ENCODE data around the gene SPACDR. TPM values are rescaled to one million over a fixed set of nuclear protein-coding genes. Genes with fewer than 3 reads are reported as not detected.

The SPACDR gene
- total RNA-seq, 6 experiments from 2014 or later, result not detected

DNA sequence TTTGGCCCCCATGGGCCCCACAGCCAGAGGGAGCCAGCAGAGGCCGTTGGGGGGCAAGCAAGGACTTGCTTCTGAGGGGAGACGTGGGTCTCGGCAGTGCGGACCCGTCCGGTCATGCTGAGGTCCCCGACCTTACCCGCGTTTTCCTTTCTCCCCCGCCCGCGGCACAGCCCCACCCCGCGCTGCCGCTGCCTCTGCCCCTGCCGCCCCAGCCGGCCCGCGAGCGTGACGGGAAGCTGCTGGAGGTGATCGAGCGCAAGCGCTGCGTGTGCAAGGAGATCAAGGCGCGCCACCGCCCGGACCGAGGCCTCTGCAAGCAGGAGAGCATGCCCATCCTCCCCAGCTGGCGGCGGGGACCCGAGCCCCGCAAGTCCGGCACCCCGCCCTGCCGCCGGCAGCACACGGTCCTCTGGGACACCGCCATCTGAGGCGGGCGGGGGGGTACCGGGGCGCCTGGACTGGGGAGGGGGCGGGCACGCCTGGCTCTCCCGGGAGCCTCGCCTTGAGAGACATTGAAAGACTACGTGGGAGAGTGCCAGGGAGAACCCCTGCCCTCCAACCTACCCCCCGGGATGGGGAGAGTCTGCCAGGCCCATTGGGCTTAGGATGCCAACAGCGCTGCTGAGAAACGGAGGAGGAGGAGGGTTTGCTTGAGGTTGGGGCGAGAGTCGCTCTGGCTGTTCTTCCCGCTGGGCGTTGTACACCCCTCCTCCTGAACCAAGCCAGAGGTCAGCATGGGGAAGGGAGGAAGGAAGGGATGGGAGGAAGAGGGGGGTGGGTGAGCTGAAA lies 29.6 kb upstream of the SPACDR start:
- DNase-seq (peak in 1 of 3 donors; percentile 67), ATAC-seq (peak; percentile 74 to 86 (median 80))
- Histone ChIP-seq H3K27me3 (no peaks in the 10 kb centered on the region), H3K4me3 (peak overlapping the region; percentile 32 to 39 (median 33)), H3K36me3 (no peaks in the 10 kb centered on the region), H3K9me3 (no peaks in the 10 kb centered on the region), H3K4me1 (peaks cover 0 to 9% (median 3%) of the 10 kb centered on the region in 4 donors), H3K27ac (peak overlapping the region in 1 of 3 donors; percentile 22)
- 36% methylated on average over 4 of the region's 56 CpGs for WGBS (ENCODE audit: insufficient coverage, low coverage, low lambda C conversion rate, missing lambda C conversion rate)
- TF ChIP-seq, protein P1, sequence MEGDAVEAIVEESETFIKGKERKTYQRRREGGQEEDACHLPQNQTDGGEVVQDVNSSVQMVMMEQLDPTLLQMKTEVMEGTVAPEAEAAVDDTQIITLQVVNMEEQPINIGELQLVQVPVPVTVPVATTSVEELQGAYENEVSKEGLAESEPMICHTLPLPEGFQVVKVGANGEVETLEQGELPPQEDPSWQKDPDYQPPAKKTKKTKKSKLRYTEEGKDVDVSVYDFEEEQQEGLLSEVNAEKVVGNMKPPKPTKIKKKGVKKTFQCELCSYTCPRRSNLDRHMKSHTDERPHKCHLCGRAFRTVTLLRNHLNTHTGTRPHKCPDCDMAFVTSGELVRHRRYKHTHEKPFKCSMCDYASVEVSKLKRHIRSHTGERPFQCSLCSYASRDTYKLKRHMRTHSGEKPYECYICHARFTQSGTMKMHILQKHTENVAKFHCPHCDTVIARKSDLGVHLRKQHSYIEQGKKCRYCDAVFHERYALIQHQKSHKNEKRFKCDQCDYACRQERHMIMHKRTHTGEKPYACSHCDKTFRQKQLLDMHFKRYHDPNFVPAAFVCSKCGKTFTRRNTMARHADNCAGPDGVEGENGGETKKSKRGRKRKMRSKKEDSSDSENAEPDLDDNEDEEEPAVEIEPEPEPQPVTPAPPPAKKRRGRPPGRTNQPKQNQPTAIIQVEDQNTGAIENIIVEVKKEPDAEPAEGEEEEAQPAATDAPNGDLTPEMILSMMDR (IDR thresholded peaks at IDR 0.05), result peak in 2 of 4 donors; percentile 11 to 19
- TF ChIP-seq POLR2A (IDR thresholded peaks at IDR 0.05), result no peak
- intact Hi-C loops (cut with DNase I), result no loop called here

DNA sequence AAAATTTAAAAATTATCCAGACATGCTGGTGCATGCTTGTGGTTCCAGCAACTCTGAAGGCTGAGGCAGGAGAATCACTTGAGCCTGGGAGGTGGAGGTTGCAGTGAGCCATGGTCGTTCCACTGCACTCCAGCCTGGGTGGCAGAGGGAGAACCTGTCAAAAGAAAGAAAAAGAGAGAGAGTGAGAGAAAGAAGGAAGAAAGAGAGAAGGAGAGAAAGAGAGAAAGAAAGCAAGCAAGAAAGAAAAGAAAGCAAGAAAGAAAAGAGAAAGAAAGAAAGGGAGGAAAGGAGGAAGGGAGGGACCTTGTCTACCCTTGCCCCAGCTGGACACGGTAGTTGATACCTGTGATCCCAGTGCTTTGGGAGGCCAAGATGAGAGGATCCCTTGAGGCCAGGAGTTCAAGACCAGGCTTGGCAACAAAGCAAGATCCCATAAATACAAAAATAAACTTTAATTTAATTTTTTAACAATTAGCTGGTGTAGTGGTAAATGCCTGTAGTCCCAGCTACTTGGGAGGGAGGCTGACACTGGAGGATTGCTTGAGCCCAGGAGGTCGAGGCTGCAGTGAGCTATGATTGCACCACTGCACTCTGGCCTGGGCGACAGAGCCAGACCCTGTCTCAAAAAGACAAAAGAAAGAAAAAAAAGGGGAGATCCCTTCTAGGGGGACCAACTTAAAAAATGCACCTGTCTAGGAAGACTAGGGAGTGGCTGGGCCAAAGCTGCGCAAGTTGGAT lies 28.8 kb upstream of the SPACDR start:
- no peaks in the 10 kb centered on the region for H3K27me3 ChIP-seq
- ATAC-seq, result no peak
- 81% methylated on average over 5 of the region's 5 CpGs for WGBS (ENCODE audit: insufficient coverage, low coverage, low lambda C conversion rate, missing lambda C conversion rate)

GRCh38 chr7:100491192-100491578 lies 27.1 kb upstream of the SPACDR start:
- H3K36me3 ChIP-seq, result no peaks in the 10 kb centered on the region
- no peak overlapping the region for H3K4me3 ChIP-seq
- intact Hi-C loops (cut with DNase I), result no loop called here
- WGBS (ENCODE audit: insufficient coverage, low coverage, low lambda C conversion rate, missing lambda C conversion rate), result 88% methylated on average over 3 of the region's 5 CpGs
- DNase-seq (no peak), ATAC-seq (no peak)
- H3K9me3 ChIP-seq, result no peaks in the 10 kb centered on the region
- TF ChIP-seq POLR2A (IDR thresholded peaks at IDR 0.05), result no peak
- H3K4me1 ChIP-seq, result peaks cover 0 to 9% (median 3%) of the 10 kb centered on the region in 4 donors
- H3K27ac ChIP-seq, result no peak overlapping the region
- H3K27me3 ChIP-seq, result no peaks in the 10 kb centered on the region

More for the DNA sequence above, 28.8 kb upstream of the SPACDR start:
- intact Hi-C loops (cut with DNase I), result no loop called here
- no peak for TF ChIP-seq POLR2A (IDR thresholded peaks at IDR 0.05)
- TF ChIP-seq, protein P1 (IDR thresholded peaks at IDR 0.05), result no peak
- Histone ChIP-seq H3K4me1 (peaks cover 0 to 9% (median 3%) of the 10 kb centered on the region in 4 donors), H3K9me3 (no peaks in the 10 kb centered on the region), H3K4me3 (peak overlapping the region in 2 of 3 donors; percentile 33 to 39), H3K27ac (peak overlapping the region in 1 of 3 donors; percentile 22), H3K36me3 (no peaks in the 10 kb centered on the region)
- DNase-seq, result no peak

- intact Hi-C loops (cut with DNase I), result no loop called here
- WGBS (ENCODE audit: insufficient coverage, low coverage, low lambda C conversion rate, missing lambda C conversion rate), result 80% methylated on average over 1 of the region's 25 CpGs
These were observed 26.6 kb upstream of the SPACDR start for GRCh38 chr7:100490483-100491191.

More at GRCh38 chr7:100490483-100491191, 26.6 kb upstream of the SPACDR start:
- H3K9me3 ChIP-seq, result no peaks in the 10 kb centered on the region
- no peak for ATAC-seq
- H3K4me3 ChIP-seq, result no peak overlapping the region
- no peak for DNase-seq
- peaks cover 0 to 9% (median 3%) of the 10 kb centered on the region in 4 donors for H3K4me1 ChIP-seq
- H3K27me3 ChIP-seq, result no peaks in the 10 kb centered on the region
- no peak overlapping the region for H3K27ac ChIP-seq
- H3K36me3 ChIP-seq, result no peaks in the 10 kb centered on the region
- TF ChIP-seq, protein P1 (IDR thresholded peaks at IDR 0.05), result no peak
- no peak for TF ChIP-seq POLR2A (IDR thresholded peaks at IDR 0.05)
